GM12873 (cell line): ENCODE results near the gene ASF1A.

Experiments
- TF ChIP-seq, protein P1 (sequence below): IDR thresholded peaks from 2 replicates; pipeline ENCODE4 v1.5.1; 2012; ENCODE audit warnings: low read depth, mild to moderate bottlenecking, moderate library complexity, low read length, control low read depth; ENCODE audit not compliant: insufficient read depth; ENCODE audit errors: missing control alignments

Gene ASF1A

DNA sequence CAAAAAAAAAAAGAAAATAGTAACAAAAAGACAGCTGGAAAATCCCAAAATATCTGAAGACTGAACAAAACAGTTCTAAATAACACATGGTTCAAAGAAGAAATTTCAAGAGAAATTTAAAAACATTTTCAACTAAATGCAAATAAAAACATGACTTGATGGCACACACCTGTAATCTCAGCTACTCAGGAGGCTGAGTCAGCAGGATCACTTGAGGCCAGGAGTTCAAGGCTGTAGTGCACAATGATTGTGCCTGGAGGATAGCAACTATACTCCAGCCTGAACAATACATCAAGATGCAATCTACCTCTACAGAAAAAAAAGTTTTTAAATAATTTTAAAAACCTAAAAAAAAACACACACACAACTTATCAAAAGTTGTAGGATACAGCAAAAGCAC, 21.6 kb upstream of the ASF1A start:
- TF ChIP-seq, protein P1, sequence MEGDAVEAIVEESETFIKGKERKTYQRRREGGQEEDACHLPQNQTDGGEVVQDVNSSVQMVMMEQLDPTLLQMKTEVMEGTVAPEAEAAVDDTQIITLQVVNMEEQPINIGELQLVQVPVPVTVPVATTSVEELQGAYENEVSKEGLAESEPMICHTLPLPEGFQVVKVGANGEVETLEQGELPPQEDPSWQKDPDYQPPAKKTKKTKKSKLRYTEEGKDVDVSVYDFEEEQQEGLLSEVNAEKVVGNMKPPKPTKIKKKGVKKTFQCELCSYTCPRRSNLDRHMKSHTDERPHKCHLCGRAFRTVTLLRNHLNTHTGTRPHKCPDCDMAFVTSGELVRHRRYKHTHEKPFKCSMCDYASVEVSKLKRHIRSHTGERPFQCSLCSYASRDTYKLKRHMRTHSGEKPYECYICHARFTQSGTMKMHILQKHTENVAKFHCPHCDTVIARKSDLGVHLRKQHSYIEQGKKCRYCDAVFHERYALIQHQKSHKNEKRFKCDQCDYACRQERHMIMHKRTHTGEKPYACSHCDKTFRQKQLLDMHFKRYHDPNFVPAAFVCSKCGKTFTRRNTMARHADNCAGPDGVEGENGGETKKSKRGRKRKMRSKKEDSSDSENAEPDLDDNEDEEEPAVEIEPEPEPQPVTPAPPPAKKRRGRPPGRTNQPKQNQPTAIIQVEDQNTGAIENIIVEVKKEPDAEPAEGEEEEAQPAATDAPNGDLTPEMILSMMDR: no peak

DNA sequence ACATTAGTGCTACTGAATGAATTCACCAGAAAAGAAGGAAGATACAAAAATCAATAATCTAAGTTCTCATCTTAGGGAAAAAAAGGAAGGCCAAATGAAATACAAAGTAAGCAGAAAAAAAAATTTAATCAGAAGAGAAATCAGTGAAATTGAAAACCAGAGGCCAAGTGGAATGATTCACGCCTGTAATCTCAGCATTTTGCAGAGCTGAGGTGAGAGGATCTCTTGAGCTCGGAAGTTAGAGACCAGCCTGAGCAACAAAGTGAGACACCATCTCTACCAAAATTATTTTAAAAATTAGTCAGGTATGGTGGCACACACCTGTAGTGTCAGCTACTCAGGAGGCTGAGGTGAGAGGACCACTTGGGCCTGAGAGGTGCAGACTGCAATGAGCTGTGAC, 21.2 kb upstream of the ASF1A start:
- TF ChIP-seq, protein P1: no peak

DNA sequence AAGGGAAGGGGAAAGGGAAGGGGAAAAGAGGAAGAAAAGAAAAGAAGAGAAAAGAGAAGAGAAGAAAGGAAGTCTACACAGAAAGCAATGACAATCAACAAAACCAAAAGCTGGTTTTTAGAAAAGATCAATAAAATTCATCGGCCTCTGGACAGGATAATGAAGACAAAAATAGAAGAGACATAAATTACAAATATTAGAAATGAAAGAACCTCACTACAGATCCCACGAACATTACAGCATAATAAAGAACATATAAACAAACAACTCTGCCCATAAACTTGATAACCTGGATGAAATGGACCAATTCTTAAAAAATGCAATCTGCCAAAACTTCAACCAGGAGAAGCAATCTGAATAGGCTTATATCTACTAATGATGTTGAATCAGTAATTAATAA, 20.7 kb upstream of the ASF1A start:
- TF ChIP-seq, protein P1: no peak

DNA sequence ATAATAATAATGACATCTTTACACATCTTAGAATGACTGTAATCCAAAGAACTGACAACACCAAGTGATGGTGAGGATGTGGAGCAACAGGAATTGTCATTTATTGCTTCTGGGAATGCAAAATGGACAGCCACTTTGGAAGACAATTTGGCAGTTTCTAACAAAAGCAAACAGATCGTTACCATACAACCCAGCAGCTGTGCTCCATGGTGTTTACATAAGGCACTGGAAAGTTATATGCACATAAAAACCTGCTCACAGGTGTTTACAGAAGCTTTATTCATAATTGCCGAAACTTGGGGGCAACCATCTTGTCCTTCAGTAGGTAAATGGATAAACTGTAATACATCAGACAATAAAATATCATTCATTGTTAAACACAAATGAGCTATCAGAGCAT, 18.3 kb upstream of the ASF1A start:
- TF ChIP-seq, protein P1: no peak

DNA sequence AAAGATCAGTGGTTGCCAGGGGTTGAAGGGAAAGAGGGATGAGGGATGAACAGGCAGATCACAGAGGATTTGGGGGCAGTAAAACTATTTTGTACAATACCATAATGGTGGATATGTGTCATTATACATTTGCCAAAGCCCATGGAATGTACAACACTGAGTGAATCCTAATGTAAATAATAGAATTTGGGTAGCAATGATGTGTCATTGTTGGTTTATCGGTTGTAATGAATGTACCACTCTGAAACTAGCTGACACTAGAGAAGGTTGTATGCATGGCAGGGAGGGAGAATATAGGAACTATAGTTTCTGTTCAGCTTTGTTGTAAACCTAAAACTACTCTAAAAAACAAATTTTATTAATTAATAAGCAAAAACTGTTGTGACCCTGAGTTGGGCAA, 17.8 kb upstream of the ASF1A start:
- TF ChIP-seq, protein P1: no peak

DNA sequence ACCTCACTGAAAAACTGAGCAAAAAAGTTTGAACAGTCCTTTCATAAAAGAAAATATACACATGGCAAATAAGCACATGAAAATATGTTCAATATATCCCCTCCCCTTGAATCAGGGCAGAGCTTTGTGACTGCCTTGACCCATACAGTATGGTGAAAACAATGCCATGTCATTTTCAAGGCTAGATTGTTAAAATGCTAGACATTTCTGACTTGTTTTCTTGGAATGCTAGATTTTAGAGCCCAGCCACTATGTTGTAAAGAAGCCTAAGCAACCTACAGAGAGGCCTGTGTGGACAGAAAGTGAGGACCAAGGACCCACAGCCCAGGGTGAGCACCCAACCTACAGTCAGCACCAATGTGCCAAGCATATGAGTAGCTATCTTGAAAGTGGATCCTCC, 17.1 kb upstream of the ASF1A start:
- TF ChIP-seq, protein P1: no peak

DNA sequence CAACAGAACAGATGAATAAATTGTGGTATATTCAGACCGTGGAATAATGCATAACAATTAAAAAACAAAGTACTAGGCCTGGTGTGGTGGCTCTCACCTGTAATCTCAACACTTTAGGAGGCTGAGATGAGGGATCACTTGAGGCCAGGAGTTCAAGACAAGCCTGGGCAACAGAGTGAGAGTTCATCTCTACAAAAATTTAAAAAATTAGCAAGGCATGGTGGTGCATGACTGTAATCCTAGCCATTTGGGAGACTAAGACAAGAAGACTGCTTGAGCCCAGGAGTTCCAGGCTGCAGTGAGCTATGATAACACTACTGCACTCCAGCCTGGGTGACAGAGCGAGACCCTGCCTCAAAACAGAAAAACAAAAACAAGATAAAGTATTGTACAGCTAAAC, 16.1 kb upstream of the ASF1A start:
- TF ChIP-seq, protein P1: no peak
